Esophagus muscularis mucosa (tissue), 3 donors: ENCODE measurements around the gene HYCC2.

ENCODE experiments used
- POLR2A ChIP-seq: fragments of 450-650 bp; IDR thresholded peaks from one replicate; pipeline ENCODE4 v1.6.1; 2017; ENCODE audit warnings: antibody characterized with exemption, moderate library complexity, mild to moderate bottlenecking, low read depth
- POLR2AphosphoS5 ChIP-seq, 2 donors: sonication (generic); formaldehyde crosslinking; IDR thresholded peaks; one replicate each; pipeline ENCODE4 v1.6.1; 2017; ENCODE audit warnings: antibody characterized with exemption in 2 of 2
- TF ChIP-seq, protein P1 (sequence below), 3 experiments: fragments of 200-600 bp in 2 of 3; fragments of 450-650 bp in 1 of 3; sonication (generic) in 2 of 3; IDR thresholded peaks; one replicate each; pipeline ENCODE4 v1.5.1; 2017 to 2019; ENCODE audit warnings: antibody characterized with exemption in 3 of 3, mild to moderate bottlenecking in 2 of 3, moderate library complexity in 1 of 3

DNA sequence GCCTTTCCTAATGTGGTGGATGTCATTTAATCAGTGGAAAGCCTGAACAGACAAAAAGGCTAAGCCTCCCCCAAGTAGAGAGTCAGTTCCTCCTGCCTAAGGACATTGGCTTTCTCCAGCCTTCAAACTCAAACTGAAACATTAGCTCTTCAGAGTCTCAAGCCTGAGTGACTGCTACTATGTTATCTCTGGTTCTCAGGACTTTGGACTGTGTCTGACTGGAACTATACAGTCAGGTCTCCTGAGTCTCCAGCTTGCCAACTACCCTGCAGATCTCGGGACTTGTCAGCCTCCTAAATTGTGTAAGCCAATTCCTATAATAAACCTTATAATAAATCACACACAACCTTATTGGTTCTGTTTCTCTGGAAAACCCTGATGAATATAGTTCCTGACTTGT lies 12.6 kb downstream of the HYCC2 start:
- TF ChIP-seq, protein P1, sequence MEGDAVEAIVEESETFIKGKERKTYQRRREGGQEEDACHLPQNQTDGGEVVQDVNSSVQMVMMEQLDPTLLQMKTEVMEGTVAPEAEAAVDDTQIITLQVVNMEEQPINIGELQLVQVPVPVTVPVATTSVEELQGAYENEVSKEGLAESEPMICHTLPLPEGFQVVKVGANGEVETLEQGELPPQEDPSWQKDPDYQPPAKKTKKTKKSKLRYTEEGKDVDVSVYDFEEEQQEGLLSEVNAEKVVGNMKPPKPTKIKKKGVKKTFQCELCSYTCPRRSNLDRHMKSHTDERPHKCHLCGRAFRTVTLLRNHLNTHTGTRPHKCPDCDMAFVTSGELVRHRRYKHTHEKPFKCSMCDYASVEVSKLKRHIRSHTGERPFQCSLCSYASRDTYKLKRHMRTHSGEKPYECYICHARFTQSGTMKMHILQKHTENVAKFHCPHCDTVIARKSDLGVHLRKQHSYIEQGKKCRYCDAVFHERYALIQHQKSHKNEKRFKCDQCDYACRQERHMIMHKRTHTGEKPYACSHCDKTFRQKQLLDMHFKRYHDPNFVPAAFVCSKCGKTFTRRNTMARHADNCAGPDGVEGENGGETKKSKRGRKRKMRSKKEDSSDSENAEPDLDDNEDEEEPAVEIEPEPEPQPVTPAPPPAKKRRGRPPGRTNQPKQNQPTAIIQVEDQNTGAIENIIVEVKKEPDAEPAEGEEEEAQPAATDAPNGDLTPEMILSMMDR (IDR thresholded peaks at IDR 0.05) = no peak
- TF ChIP-seq POLR2A = no peak
- TF ChIP-seq POLR2AphosphoS5 (IDR thresholded peaks at IDR 0.05) = no peak
